ENCODE measurements around the gene PCP4. TPM values are rescaled to one million over a fixed set of nuclear protein-coding genes. Genes with fewer than 3 reads are reported as not detected.

The PCP4 gene
- total RNA-seq, 1 donor from 2014 or later = not detected

DNA sequence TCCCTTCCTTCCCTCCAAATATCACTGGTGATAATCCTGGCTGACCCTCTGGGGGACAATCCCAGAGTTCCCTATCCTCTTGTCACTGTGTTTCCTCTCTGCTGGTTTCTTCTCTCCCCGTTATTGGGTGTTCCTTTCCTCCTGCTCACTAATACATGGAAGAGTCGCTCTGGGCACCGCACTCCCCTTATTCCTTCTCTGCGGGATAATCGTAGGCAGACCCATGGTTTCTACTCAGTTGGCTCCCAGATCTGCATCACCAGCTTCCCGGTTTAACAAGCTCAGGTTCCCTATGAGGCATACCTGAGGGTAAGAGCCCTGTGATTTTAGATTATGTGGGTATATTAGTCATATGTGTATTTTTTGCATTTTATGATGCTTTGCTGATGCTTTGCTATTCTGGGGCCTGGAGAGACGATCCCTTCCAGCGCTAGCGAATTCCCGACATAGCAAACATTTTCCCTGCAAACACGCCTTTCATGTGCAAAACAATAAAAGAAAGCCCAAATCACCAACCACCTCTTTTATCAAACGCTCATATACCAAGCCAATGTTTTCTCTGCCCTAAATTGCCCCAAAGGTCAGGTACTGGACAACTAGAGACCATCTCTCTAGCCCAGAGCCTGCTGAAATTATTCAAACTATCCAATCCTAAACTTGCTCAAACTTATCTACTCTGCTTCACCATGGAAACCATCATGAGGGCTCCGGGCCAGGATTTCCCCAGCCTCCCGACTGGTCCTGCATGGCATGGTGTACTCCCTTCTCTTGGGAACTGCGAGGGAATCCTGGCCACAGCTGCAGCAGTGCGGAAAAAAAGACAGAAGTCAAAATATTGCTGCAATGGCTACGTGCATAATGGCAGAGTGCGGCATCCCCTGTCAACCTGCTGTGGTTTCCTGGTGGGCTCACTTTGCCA, 84.2 kb downstream of the PCP4 start:
- no peaks in the 10 kb centered on the region for H3K36me3 Mint-ChIP-seq (ENCODE audit: low read depth)
- no peak for DNase-seq (ENCODE audit: low spot score)
- TF ChIP-seq, protein P1, sequence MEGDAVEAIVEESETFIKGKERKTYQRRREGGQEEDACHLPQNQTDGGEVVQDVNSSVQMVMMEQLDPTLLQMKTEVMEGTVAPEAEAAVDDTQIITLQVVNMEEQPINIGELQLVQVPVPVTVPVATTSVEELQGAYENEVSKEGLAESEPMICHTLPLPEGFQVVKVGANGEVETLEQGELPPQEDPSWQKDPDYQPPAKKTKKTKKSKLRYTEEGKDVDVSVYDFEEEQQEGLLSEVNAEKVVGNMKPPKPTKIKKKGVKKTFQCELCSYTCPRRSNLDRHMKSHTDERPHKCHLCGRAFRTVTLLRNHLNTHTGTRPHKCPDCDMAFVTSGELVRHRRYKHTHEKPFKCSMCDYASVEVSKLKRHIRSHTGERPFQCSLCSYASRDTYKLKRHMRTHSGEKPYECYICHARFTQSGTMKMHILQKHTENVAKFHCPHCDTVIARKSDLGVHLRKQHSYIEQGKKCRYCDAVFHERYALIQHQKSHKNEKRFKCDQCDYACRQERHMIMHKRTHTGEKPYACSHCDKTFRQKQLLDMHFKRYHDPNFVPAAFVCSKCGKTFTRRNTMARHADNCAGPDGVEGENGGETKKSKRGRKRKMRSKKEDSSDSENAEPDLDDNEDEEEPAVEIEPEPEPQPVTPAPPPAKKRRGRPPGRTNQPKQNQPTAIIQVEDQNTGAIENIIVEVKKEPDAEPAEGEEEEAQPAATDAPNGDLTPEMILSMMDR (IDR thresholded peaks at IDR 0.05) = no peak
- peaks cover 25% of the 10 kb centered on the region for H3K9me3 Mint-ChIP-seq (ENCODE audit: low read depth)
- H3K27ac Mint-ChIP-seq (ENCODE audit: unreplicated experiment) = no peak overlapping the region
- no peak overlapping the region for H3K4me3 Mint-ChIP-seq (ENCODE audit: unreplicated experiment)
- no peaks in the 10 kb centered on the region for H3K4me1 Mint-ChIP-seq (ENCODE audit: low read depth)
- H3K27me3 Mint-ChIP-seq (ENCODE audit: low read depth) = no peaks in the 10 kb centered on the region

GRCh38 chr21:39952265-39952664, 85.0 kb downstream of the PCP4 start:
- no peak overlapping the region for H3K27ac Mint-ChIP-seq (ENCODE audit: unreplicated experiment)
- H3K9me3 Mint-ChIP-seq (ENCODE audit: low read depth) = peaks cover 19% of the 10 kb centered on the region

DNA sequence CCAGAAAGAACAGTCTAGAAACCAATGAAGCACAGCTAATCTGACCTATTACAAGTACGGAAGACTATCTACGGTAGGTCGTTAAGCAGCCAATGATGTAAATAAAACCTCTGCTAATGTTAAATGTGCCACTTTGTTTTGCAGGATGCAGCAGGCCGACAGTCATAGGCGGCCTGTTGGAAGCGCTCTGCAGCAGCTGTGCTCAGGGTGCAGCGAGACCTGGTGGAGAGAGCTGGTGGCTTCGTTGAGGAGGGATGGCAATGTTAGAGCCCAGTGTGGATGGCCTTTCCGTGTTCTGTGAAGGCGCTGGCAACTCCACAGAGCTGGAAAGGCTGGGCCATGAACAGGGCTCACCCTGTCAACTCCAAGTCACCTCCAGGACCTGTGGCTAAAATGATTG, 87.3 kb downstream of the PCP4 start:
- H3K4me3 Mint-ChIP-seq (ENCODE audit: unreplicated experiment) = no peak overlapping the region
- H3K9me3 Mint-ChIP-seq (ENCODE audit: low read depth) = peaks cover 14% of the 10 kb centered on the region

More at GRCh38 chr21:39952265-39952664, 85.0 kb downstream of the PCP4 start:
- Mint-ChIP-seq H3K4me1 (ENCODE audit: low read depth) (no peaks in the 10 kb centered on the region), H3K27me3 (ENCODE audit: low read depth) (no peaks in the 10 kb centered on the region), H3K36me3 (ENCODE audit: low read depth) (no peaks in the 10 kb centered on the region), H3K4me3 (ENCODE audit: unreplicated experiment) (no peak overlapping the region)
- no peak for DNase-seq (ENCODE audit: low spot score)
- TF ChIP-seq, protein P1 (IDR thresholded peaks at IDR 0.05) = no peak

GRCh38 chr21:39955326-39955725, 88.1 kb downstream of the PCP4 start:
- Mint-ChIP-seq H3K4me1 (ENCODE audit: low read depth) (no peaks in the 10 kb centered on the region), H3K36me3 (ENCODE audit: low read depth) (no peaks in the 10 kb centered on the region), H3K27ac (ENCODE audit: unreplicated experiment) (no peak overlapping the region), H3K9me3 (ENCODE audit: low read depth) (peaks cover 19% of the 10 kb centered on the region), H3K4me3 (ENCODE audit: unreplicated experiment) (no peak overlapping the region), H3K27me3 (ENCODE audit: low read depth) (no peaks in the 10 kb centered on the region)
- DNase-seq (ENCODE audit: low spot score) = no peak
- TF ChIP-seq, protein P1 (IDR thresholded peaks at IDR 0.05) = no peak

More for the DNA sequence above, 87.3 kb downstream of the PCP4 start:
- no peaks in the 10 kb centered on the region for H3K4me1 Mint-ChIP-seq (ENCODE audit: low read depth)
- H3K27me3 Mint-ChIP-seq (ENCODE audit: low read depth) = no peaks in the 10 kb centered on the region
- TF ChIP-seq, protein P1 (IDR thresholded peaks at IDR 0.05) = no peak
- H3K27ac Mint-ChIP-seq (ENCODE audit: unreplicated experiment) = no peak overlapping the region
- H3K36me3 Mint-ChIP-seq (ENCODE audit: low read depth) = no peaks in the 10 kb centered on the region
- DNase-seq (ENCODE audit: low spot score) = no peak

GRCh38 chr21:39956586-39956985, 89.3 kb downstream of the PCP4 start:
- TF ChIP-seq, protein P1 (IDR thresholded peaks at IDR 0.05) = no peak
- DNase-seq (ENCODE audit: low spot score) = no peak
- Mint-ChIP-seq H3K9me3 (ENCODE audit: low read depth) (peaks cover 25% of the 10 kb centered on the region), H3K27ac (ENCODE audit: unreplicated experiment) (no peak overlapping the region), H3K4me3 (ENCODE audit: unreplicated experiment) (no peak overlapping the region), H3K27me3 (ENCODE audit: low read depth) (no peaks in the 10 kb centered on the region), H3K4me1 (ENCODE audit: low read depth) (no peaks in the 10 kb centered on the region), H3K36me3 (ENCODE audit: low read depth) (no peaks in the 10 kb centered on the region)

Measured in chondrocyte (in vitro differentiated cells).